DND-41 (cell line): Measurements from ENCODE around the gene CDK8.

Source experiments
- ATAC-seq: fragments of 200-7000 bp; cut with Tn5 transposase; 3 replicates; pipeline ENCODE4 v1.9.1; 2021; ENCODE audit warnings: low read depth; ENCODE audit not compliant: insufficient read depth
- DNase-seq: peaks from one replicate; pipeline ENCODE4 v3.0.0-alpha.2; 2020
- H2AFZ ChIP-seq: 2 replicates; pipeline ENCODE4 v1.6.0; 2012; ENCODE audit warnings: low read depth, low read length
- H3K27ac ChIP-seq: 2 replicates; pipeline ENCODE4 v1.5.1; 2012; ENCODE audit warnings: low read length, inconsistent platforms
- H3K27me3 ChIP-seq: fragments of 200-600 bp; sonication (generic); 2 replicates; pipeline ENCODE4 v1.6.0; 2012; ENCODE audit warnings: low read length, mild to moderate bottlenecking, inconsistent platforms; ENCODE audit not compliant: insufficient read depth, poor library complexity
- H3K36me3 ChIP-seq: 2 replicates; pipeline ENCODE4 v1.5.1; 2012; ENCODE audit warnings: low read length, inconsistent platforms; ENCODE audit not compliant: insufficient read depth
- H3K4me1 ChIP-seq: 2 replicates; pipeline ENCODE4 v1.5.1; 2012; ENCODE audit warnings: mild to moderate bottlenecking, low read length; ENCODE audit not compliant: insufficient read depth
- H3K4me2 ChIP-seq: 2 replicates; pipeline ENCODE4 v1.6.0; 2012; ENCODE audit warnings: mild to moderate bottlenecking, moderate library complexity, low read length, inconsistent platforms; ENCODE audit not compliant: insufficient read depth
- H3K4me3 ChIP-seq, 2 experiments: fragments of 200-600 bp in 1 of 2; shearing (Covaris generic) in 1 of 2; 2 replicates each; pipeline ENCODE4 v1.5.1; 2012 to 2016; ENCODE audit warnings: inconsistent platforms in 2 of 2, low read length in 2 of 2, mild to moderate bottlenecking in 2 of 2, low read depth in 1 of 2, moderate library complexity in 1 of 2
- H3K79me2 ChIP-seq: 2 replicates; pipeline ENCODE4 v1.6.0; 2012; ENCODE audit warnings: low read length, inconsistent platforms; ENCODE audit not compliant: insufficient read depth
- H3K9ac ChIP-seq: 2 replicates; pipeline ENCODE4 v1.6.0; 2012; ENCODE audit warnings: low read depth, mild to moderate bottlenecking, inconsistent platforms, low read length, moderate library complexity
- H3K9me3 ChIP-seq: 2 replicates; pipeline ENCODE4 v1.5.1; 2012; ENCODE audit warnings: low read length, moderate library complexity, mild to moderate bottlenecking, inconsistent platforms; ENCODE audit not compliant: insufficient read depth, severe bottlenecking
- H4K20me1 ChIP-seq: 2 replicates; pipeline ENCODE4 v1.6.0; 2012; ENCODE audit warnings: low read length; ENCODE audit not compliant: insufficient read depth
- EZH2 ChIP-seq: IDR thresholded peaks from 3 replicates; pipeline ENCODE4 v1.6.1; 2012; ENCODE audit warnings: borderline replicate concordance, low read depth, mild to moderate bottlenecking, moderate library complexity, low read length, inconsistent platforms; ENCODE audit not compliant: severe bottlenecking
- TF ChIP-seq, protein P1 (sequence below): IDR thresholded peaks from 2 replicates; pipeline ENCODE4 v1.5.1; 2012; ENCODE audit warnings: borderline replicate concordance, low read length, moderate library complexity, mild to moderate bottlenecking; ENCODE audit not compliant: poor library complexity, severe bottlenecking; ENCODE audit errors: extremely low read depth

Gene CDK8

DNA sequence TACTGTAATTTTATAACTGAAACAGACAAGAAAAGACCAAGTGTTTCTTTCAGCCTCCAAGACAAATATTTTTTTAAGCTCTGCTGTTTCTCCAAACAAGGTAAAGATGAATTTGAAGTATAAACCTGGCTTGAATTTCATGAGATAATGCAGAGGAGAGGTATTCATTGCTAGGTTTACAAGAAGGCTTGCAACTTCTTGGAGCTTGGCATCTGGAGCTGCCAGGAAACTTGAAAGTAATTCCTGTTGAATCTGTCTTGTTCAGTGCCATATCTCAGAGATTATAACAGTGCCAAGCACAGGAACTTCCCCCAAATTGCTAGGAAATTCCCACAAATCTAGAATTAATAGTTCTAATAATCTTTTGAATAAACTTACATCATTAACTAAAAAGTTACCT is 70.9 kb downstream of the CDK8 start:
- H4K20me1 ChIP-seq = peaks cover 36% of the 10 kb centered on the region; the same call in 1 of the 2 replicates
- no peak overlapping the region for H3K27ac ChIP-seq
- H3K27me3 ChIP-seq = no peaks in the 10 kb centered on the region
- ATAC-seq (no peak), DNase-seq (no peak)
- H2AFZ ChIP-seq = no peak overlapping the region
- no peaks in the 10 kb centered on the region for H3K9me3 ChIP-seq
- no peak for TF ChIP-seq EZH2
- TF ChIP-seq, protein P1, sequence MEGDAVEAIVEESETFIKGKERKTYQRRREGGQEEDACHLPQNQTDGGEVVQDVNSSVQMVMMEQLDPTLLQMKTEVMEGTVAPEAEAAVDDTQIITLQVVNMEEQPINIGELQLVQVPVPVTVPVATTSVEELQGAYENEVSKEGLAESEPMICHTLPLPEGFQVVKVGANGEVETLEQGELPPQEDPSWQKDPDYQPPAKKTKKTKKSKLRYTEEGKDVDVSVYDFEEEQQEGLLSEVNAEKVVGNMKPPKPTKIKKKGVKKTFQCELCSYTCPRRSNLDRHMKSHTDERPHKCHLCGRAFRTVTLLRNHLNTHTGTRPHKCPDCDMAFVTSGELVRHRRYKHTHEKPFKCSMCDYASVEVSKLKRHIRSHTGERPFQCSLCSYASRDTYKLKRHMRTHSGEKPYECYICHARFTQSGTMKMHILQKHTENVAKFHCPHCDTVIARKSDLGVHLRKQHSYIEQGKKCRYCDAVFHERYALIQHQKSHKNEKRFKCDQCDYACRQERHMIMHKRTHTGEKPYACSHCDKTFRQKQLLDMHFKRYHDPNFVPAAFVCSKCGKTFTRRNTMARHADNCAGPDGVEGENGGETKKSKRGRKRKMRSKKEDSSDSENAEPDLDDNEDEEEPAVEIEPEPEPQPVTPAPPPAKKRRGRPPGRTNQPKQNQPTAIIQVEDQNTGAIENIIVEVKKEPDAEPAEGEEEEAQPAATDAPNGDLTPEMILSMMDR = no peak
- peaks cover 59% of the 10 kb centered on the region for H3K79me2 ChIP-seq
- H3K4me2 ChIP-seq = no peak overlapping the region
- H3K9ac ChIP-seq = no peak overlapping the region
- H3K4me3 ChIP-seq = no peak overlapping the region
- peaks cover 6% of the 10 kb centered on the region; the same call in 1 of the 2 replicates for H3K4me1 ChIP-seq
- H3K36me3 ChIP-seq = no peaks in the 10 kb centered on the region

DNA sequence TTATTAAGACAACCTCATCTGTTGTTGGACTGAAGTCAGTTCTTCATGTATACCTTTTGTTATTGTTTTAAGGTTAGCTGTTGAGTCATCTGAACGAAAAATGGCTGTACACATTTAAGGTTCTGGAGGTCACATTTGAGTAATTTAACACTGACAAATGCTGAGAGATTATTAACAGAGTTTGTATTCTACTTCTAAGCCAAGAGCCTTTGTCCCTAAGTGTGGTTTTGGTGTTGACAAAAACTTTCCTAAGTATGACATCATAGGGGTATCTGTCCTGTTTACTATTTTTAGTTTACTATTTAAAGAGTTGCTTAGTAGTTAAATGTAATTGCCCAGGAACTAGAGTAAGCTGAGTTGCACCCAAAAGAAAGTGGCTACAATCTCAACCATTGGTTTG is 71.9 kb downstream of the CDK8 start:
- ATAC-seq = no peak
- no peak for DNase-seq
- Histone ChIP-seq H3K9ac (no peak overlapping the region), H3K4me2 (no peak overlapping the region), H3K4me3 (no peak overlapping the region), H3K27me3 (no peaks in the 10 kb centered on the region), H3K79me2 (peaks cover 69% of the 10 kb centered on the region), H2AFZ (no peak overlapping the region), H4K20me1 (peaks cover 36% of the 10 kb centered on the region; the same call in 1 of the 2 replicates), H3K4me1 (peaks cover 6% of the 10 kb centered on the region; the same call in 1 of the 2 replicates), H3K27ac (no peak overlapping the region), H3K9me3 (no peaks in the 10 kb centered on the region), H3K36me3 (no peaks in the 10 kb centered on the region)
- TF ChIP-seq, protein P1 = no peak
- TF ChIP-seq EZH2 = no peak

DNA sequence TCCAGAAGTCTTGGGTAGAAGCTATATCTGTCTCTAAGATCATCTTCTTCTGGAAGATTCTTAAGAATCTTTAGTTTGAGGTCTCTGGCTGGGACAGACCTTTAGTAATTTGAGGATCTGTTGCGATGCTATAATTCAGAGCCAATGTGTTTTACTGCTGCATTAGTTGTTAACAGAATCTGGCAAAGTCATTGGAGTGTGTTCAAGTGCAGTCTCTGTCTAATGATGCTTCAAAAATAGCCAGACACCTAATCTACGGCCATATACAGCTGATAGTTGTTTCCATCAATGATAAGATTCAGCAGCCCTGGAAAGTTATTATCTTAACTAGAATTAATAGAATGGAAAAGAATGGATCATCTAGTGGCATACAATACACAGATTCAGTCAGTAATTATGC is 72.6 kb downstream of the CDK8 start:
- H3K27me3 ChIP-seq = no peaks in the 10 kb centered on the region
- H3K4me1 ChIP-seq = peaks cover 6% of the 10 kb centered on the region; the same call in 1 of the 2 replicates
- no peak overlapping the region for H3K4me2 ChIP-seq
- no peak for DNase-seq
- H3K36me3 ChIP-seq = no peaks in the 10 kb centered on the region
- no peak overlapping the region for H3K27ac ChIP-seq
- ATAC-seq = no peak
- no peak overlapping the region for H3K4me3 ChIP-seq
- peaks cover 42% of the 10 kb centered on the region; the same call in 1 of the 2 replicates for H4K20me1 ChIP-seq
- H3K9me3 ChIP-seq = no peaks in the 10 kb centered on the region
- peaks cover 71% of the 10 kb centered on the region for H3K79me2 ChIP-seq
- TF ChIP-seq, protein P1 = no peak
- TF ChIP-seq EZH2 = no peak
- H2AFZ ChIP-seq = no peak overlapping the region
- H3K9ac ChIP-seq = no peak overlapping the region
